ENCODE measurements around the gene KCNN3. TPM values are rescaled to one million over a fixed set of nuclear protein-coding genes. Genes with fewer than 3 reads are reported as not detected.

KCNN3 gene
- total RNA-seq, 4 donors from 2014 or later, result 5.0 to 30.0 (median 20.8) TPM

GRCh38 chr1:154843636-154844296, 26.3 kb downstream of the KCNN3 start:
- DNase-seq (peak in 1 of 2 donors; percentile 10), ATAC-seq (no peak)
- no peaks in the 10 kb centered on the region for H3K9me3 ChIP-seq
- in situ Hi-C loops (cut with MboI; ENCODE audit: low sequenced_read_pairs in 4 of 4) (no loop called here), intact Hi-C loops (cut with DNase I; ENCODE audit: low total_unique reads) (loop anchor here (1.0 kb wide), 1 partner anchor 12 kb away; no protein-coding TSS in a partner anchor)
- H3K4me3 ChIP-seq, result no peak overlapping the region
- no peak for TF ChIP-seq POLR2A (IDR thresholded peaks at IDR 0.05)
- TF ChIP-seq, protein P1, sequence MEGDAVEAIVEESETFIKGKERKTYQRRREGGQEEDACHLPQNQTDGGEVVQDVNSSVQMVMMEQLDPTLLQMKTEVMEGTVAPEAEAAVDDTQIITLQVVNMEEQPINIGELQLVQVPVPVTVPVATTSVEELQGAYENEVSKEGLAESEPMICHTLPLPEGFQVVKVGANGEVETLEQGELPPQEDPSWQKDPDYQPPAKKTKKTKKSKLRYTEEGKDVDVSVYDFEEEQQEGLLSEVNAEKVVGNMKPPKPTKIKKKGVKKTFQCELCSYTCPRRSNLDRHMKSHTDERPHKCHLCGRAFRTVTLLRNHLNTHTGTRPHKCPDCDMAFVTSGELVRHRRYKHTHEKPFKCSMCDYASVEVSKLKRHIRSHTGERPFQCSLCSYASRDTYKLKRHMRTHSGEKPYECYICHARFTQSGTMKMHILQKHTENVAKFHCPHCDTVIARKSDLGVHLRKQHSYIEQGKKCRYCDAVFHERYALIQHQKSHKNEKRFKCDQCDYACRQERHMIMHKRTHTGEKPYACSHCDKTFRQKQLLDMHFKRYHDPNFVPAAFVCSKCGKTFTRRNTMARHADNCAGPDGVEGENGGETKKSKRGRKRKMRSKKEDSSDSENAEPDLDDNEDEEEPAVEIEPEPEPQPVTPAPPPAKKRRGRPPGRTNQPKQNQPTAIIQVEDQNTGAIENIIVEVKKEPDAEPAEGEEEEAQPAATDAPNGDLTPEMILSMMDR (IDR thresholded peaks at IDR 0.05 in 4 of 5, conservative IDR thresholded peaks at IDR 0.05 in 1 of 5), result no peak
- H3K4me1 ChIP-seq, result peaks cover 57% of the 10 kb centered on the region in 2 donors
- H3K27me3 ChIP-seq, result no peaks in the 10 kb centered on the region
- H3K27ac ChIP-seq, result peak overlapping the region in 1 of 4 donors; percentile 76
- H3K36me3 ChIP-seq, result no peaks in the 10 kb centered on the region

GRCh38 chr1:154842635-154843034, 27.4 kb downstream of the KCNN3 start:
- in situ Hi-C loops (cut with MboI; ENCODE audit: low sequenced_read_pairs in 4 of 4), result no loop called here
- no peak overlapping the region for H3K4me3 ChIP-seq
- no peaks in the 10 kb centered on the region for H3K36me3 ChIP-seq
- no peak for TF ChIP-seq POLR2A (IDR thresholded peaks at IDR 0.05)
- TF ChIP-seq, protein P1 (IDR thresholded peaks at IDR 0.05 in 4 of 5, conservative IDR thresholded peaks at IDR 0.05 in 1 of 5), result no peak
- H3K9me3 ChIP-seq, result no peaks in the 10 kb centered on the region
- no peaks in the 10 kb centered on the region for H3K27me3 ChIP-seq
- intact Hi-C loops (cut with DNase I; ENCODE audit: low total_unique reads), result no loop called here
- H3K4me1 ChIP-seq, result peaks cover 62 to 63% of the 10 kb centered on the region in 2 donors
- ATAC-seq (no peak), DNase-seq (no peak)
- H3K27ac ChIP-seq, result no peak overlapping the region

GRCh38 chr1:154841384-154841783, 28.7 kb downstream of the KCNN3 start:
- no peak for TF ChIP-seq POLR2A (IDR thresholded peaks at IDR 0.05)
- TF ChIP-seq, protein P1 (IDR thresholded peaks at IDR 0.05 in 4 of 5, conservative IDR thresholded peaks at IDR 0.05 in 1 of 5), result no peak
- peak overlapping the region in 1 of 4 donors; percentile 67 for H3K27ac ChIP-seq
- DNase-seq, result no peak
- in situ Hi-C loops (cut with MboI; ENCODE audit: low sequenced_read_pairs in 4 of 4) (no loop called here), intact Hi-C loops (cut with DNase I; ENCODE audit: low total_unique reads) (no loop called here)
- peaks cover 56 to 57% of the 10 kb centered on the region in 2 donors for H3K4me1 ChIP-seq
- H3K9me3 ChIP-seq, result no peaks in the 10 kb centered on the region
- no peak overlapping the region for H3K4me3 ChIP-seq
- no peaks in the 10 kb centered on the region for H3K27me3 ChIP-seq
- H3K36me3 ChIP-seq, result no peaks in the 10 kb centered on the region
- no peak for ATAC-seq

GRCh38 chr1:154840269-154841176, 29.6 kb downstream of the KCNN3 start:
- in situ Hi-C loops (cut with MboI; ENCODE audit: low sequenced_read_pairs in 4 of 4), result no loop called here
- ATAC-seq (no peak), DNase-seq (no peak)
- no peak overlapping the region for H3K4me3 ChIP-seq
- H3K27ac ChIP-seq, result peak overlapping the region; percentile 14 to 67 (median 36)
- H3K27me3 ChIP-seq, result no peaks in the 10 kb centered on the region
- H3K36me3 ChIP-seq, result no peaks in the 10 kb centered on the region
- peaks cover 47 to 49% of the 10 kb centered on the region in 2 donors for H3K4me1 ChIP-seq
- TF ChIP-seq, protein P1 (IDR thresholded peaks at IDR 0.05 in 4 of 5, conservative IDR thresholded peaks at IDR 0.05 in 1 of 5), result no peak
- no peak for TF ChIP-seq POLR2A (IDR thresholded peaks at IDR 0.05)
- intact Hi-C loops (cut with DNase I; ENCODE audit: low total_unique reads), result no loop called here
- H3K9me3 ChIP-seq, result no peaks in the 10 kb centered on the region
